Measurements from ENCODE around the gene ARPC1B.
A peak's percentile ranks its signal among the peaks of the same experiment; 100 is the strongest.

The ARPC1B gene

DNA sequence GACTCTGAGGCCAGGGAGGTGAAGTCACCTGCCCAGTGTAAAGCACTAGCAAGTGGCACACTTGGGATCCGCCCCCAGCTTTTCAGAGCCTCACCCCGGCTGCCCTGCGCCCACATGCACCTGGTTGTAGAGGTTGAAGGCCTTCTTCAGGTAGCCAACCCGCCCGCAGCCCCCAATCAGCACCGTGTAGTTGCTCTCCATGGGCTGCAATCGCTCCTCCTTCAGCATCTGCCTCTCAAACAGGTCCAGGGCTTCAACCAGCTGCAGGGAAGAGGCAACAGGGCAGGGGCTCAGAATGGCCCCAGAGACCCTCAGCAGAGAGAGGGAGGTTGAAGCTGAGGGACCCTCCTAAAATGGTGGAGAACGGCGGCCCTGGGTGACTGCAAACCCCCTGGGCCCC is 58.6 kb downstream of the ARPC1B start:
- Histone ChIP-seq H3K27me3 (ENCODE audit: control insufficient read depth, insufficient read depth, low read length) (no peaks in the 10 kb centered on the region), H3K9ac (ENCODE audit: low read depth, low read length) (no peak overlapping the region), H3K9me3 (ENCODE audit: control insufficient read depth, insufficient read depth, low read length) (no peaks in the 10 kb centered on the region), H3K4me3 (ENCODE audit: low read depth, low read length) (no peak overlapping the region), H3K27ac (ENCODE audit: low read depth, low read length) (no peak overlapping the region), H3K36me3 (ENCODE audit: control insufficient read depth, insufficient read depth, low read length) (peaks cover 66% of the 10 kb centered on the region), H3K4me1 (ENCODE audit: control insufficient read depth, insufficient read depth, low read length) (no peaks in the 10 kb centered on the region)

DNA sequence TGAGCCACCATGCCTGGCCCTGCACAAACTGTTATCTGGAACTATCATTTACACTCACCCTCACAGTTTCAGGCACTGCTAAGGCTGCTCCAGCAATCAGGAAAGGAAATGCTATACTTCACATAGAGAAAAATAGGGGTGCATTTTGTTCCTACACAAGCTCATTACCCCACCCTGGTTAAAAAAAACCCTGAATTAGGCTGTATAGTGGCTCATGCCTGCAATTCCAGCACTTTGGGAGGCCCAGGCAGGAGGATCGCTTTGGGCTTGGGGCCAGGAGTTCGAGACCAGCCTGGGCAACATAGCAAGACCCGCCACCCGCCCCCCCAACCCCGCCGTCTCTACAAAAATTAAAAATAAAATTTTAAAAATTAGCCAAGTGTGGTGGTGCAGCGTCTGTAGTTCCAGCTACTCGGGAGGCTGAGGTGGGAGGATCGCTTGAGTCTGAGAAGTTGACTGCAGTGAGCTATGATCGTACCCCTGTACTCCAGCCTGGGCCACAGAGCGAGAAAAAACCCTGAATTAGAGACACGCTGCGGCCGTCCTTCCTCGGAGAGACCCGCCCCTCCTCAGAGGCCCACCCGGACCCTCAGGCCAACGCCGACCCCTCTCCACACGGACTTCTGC is 63.5 kb downstream of the ARPC1B start:
- no peaks in the 10 kb centered on the region for H3K27me3 ChIP-seq (ENCODE audit: control insufficient read depth, insufficient read depth, low read length)
- H3K9ac ChIP-seq (ENCODE audit: low read depth, low read length) = peak overlapping the region; percentile 80
- H3K4me3 ChIP-seq (ENCODE audit: low read depth, low read length) = peak overlapping the region; percentile 95
- peak overlapping the region; percentile 96 for H3K27ac ChIP-seq (ENCODE audit: low read depth, low read length)
- H3K36me3 ChIP-seq (ENCODE audit: control insufficient read depth, insufficient read depth, low read length) = peaks cover 46% of the 10 kb centered on the region
- H3K4me1 ChIP-seq (ENCODE audit: control insufficient read depth, insufficient read depth, low read length) = peaks cover 14% of the 10 kb centered on the region
- no peaks in the 10 kb centered on the region for H3K9me3 ChIP-seq (ENCODE audit: control insufficient read depth, insufficient read depth, low read length)

DNA sequence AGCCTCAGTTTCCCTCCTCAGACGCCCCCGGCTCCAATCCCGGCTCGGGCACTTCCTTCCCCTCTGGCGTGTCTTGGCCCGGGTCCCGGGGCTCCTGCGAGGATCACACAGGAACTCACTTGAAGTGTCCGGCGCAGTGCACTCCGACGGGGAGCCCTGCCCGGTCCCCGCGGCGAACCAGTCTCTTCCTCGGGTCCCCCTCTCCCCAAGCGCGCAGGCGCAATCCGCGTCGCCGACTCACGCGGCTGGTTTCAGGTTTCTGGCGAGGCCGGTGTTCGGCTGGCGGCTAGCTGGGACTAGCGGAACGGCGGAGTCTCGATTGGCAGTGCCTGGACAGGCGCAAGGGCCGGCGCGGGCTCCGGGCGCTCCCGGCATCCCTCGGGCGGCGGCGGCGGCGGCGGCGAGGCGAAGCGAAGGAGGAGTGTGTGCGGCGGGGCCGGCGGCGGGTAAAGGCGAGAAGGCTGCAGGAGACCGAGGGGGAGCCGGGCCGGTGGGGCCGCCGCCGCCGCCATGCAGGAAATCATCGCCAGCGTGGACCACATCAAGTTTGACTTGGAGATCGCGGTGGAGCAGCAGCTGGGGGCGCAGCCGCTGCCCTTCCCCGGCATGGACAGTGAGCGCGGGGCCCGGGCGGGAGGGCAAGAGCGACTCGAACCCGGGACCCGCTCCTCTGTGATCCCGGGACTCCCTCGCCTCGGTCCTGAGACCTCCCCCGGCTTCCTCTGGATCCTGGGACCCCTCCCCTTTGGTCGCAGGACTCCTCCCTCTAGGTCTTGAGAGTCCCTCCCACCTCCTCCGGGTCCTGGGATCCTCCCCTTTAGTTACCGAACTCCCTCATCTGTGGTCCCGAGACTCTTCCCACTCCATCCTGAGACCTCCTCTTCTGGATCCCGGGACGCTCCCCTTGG is 64.3 kb downstream of the ARPC1B start, which contains the start of the genes CPSF4 and PTCD1:
Gene CPSF4, plus strand, starts transcription at position 371 of the 908 bp plus-strand sequence. Its CDS starts 140 bp downstream, at position 511.
Gene PTCD1, minus strand, starts transcription at position 226 of the 908 bp plus-strand sequence. CDS start 3,556 bp downstream, outside the sequence.
- peak within 1 kb of the TSS; percentile 96 for H3K27ac ChIP-seq (ENCODE audit: low read depth, low read length)
- H3K4me1 ChIP-seq (ENCODE audit: control insufficient read depth, insufficient read depth, low read length) = peaks cover 14% of the 10 kb centered on the region
- peak within 1 kb of the TSS; percentile 89 for H3K9ac ChIP-seq (ENCODE audit: low read depth, low read length)
- peak within 1 kb of the TSS; percentile 95 for H3K4me3 ChIP-seq (ENCODE audit: low read depth, low read length)
- no peaks in the 10 kb centered on the region for H3K9me3 ChIP-seq (ENCODE audit: control insufficient read depth, insufficient read depth, low read length)
- H3K36me3 ChIP-seq (ENCODE audit: control insufficient read depth, insufficient read depth, low read length) = peaks cover 47% of the 10 kb centered on the region
- H3K27me3 ChIP-seq (ENCODE audit: control insufficient read depth, insufficient read depth, low read length) = no peaks in the 10 kb centered on the region

DNA sequence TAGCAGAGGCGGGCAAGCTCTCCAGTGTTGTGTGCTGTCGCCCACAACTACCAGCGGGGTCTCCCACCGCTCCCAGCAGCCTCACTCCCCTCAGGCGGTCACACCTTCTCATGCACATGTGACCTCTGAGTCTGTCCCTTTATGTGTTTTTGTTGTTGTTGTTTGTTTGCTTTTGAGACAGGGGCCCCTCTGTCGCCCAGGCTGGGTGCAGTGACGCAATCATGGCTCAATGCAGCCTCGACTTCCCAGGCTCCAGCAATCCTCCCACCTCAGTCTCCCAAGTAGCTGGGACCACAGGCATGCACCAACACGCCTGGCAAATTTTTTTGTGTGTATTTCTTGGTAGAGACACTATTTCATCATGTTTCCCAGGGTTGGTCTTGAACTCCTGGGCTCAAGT is 65.7 kb downstream of the ARPC1B start:
- peaks cover 14% of the 10 kb centered on the region for H3K4me1 ChIP-seq (ENCODE audit: control insufficient read depth, insufficient read depth, low read length)

More for the DNA sequence above, 65.7 kb downstream of the ARPC1B start:
- Histone ChIP-seq H3K27me3 (ENCODE audit: control insufficient read depth, insufficient read depth, low read length) (no peaks in the 10 kb centered on the region), H3K36me3 (ENCODE audit: control insufficient read depth, insufficient read depth, low read length) (peaks cover 45% of the 10 kb centered on the region), H3K9ac (ENCODE audit: low read depth, low read length) (peak overlapping the region; percentile 12; the same call in 1 of the 2 replicates), H3K27ac (ENCODE audit: low read depth, low read length) (peak overlapping the region; percentile 96), H3K9me3 (ENCODE audit: control insufficient read depth, insufficient read depth, low read length) (no peaks in the 10 kb centered on the region), H3K4me3 (ENCODE audit: low read depth, low read length) (peak overlapping the region; percentile 95)
